ENCODE measurements around the gene DBP.
A peak's percentile ranks its signal among the peaks of the same experiment; 100 is the strongest.
"Not testable (repeated sequence)": the region's sequence is repeated elsewhere in the genome, so short reads cannot be mapped to it uniquely, and the experiment has no call there.

Gene DBP, protein sequence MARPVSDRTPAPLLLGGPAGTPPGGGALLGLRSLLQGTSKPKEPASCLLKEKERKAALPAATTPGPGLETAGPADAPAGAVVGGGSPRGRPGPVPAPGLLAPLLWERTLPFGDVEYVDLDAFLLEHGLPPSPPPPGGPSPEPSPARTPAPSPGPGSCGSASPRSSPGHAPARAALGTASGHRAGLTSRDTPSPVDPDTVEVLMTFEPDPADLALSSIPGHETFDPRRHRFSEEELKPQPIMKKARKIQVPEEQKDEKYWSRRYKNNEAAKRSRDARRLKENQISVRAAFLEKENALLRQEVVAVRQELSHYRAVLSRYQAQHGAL

DNA sequence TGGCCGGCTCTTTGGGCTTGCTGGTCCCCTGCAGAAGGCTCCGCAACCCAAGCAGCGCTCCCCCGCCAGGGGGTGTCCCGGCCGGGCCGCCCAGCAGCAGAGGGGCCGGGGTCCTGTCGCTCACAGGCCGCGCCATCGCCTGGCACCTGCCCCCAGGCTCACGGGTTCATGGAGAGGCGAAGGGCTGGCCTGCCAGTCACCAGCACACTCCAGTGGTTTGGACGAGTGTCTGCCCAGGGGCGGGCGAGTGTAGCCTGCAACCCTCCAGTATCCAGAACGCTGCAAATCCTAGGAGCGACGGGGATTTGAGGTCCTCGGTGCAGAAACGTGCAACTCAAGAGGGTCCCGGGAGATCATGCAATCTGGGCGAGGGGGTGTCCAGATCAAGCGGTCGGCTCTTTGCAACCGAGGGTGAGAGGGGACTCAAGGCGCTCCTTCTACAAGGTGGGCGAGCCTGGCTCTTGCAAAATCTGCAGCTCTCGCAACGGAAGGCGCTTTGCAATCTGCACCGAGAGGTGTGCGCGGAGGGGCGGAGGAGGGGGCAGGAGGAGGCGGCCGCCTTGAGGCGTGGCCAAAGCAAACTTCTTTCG lies at the start of gene DBP:
DBP (minus strand) TSS at position 521 of the 590 bp plus-strand sequence; CDS start at position 136, 385 bp downstream.
- no peak for DNase-seq (ENCODE audit: low read depth)

GRCh38 chr19:48686637-48687036 lies 49.5 kb upstream of the DBP start:
- DNase-seq (ENCODE audit: low read depth), result not testable (repeated sequence)

- no peak for DNase-seq (ENCODE audit: low read depth)
These were observed 48.9 kb upstream of the DBP start for GRCh38 chr19:48686088-48686487.

- DNase-seq (ENCODE audit: low read depth), result no peak
These were observed 48.4 kb upstream of the DBP start for GRCh38 chr19:48685583-48685982.

GRCh38 chr19:48683349-48683748 lies 46.2 kb upstream of the DBP start:
- DNase-seq (ENCODE audit: low read depth), result no peak

DNA sequence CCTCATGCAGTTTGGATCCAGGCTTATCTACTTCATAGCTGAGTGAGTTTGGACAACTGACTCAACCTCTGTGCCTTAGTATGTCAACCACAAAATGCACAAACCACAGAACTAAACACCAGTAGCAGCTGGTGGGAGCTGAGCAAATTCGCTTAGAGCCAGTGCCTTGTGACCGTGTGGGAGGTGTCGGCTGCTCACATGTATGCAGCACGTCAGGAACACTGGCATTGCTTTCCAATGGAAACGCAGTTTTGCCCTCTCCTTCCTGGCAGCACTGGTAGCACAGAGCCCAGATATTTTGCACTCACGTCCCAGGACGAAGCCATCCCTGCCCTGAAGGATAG lies 43.9 kb upstream of the DBP start:
- DNase-seq (ENCODE audit: low read depth), result peak; percentile 80

GRCh38 chr19:48680436-48681126 lies 43.4 kb upstream of the DBP start:
- DNase-seq (ENCODE audit: low read depth), result no peak

DNA sequence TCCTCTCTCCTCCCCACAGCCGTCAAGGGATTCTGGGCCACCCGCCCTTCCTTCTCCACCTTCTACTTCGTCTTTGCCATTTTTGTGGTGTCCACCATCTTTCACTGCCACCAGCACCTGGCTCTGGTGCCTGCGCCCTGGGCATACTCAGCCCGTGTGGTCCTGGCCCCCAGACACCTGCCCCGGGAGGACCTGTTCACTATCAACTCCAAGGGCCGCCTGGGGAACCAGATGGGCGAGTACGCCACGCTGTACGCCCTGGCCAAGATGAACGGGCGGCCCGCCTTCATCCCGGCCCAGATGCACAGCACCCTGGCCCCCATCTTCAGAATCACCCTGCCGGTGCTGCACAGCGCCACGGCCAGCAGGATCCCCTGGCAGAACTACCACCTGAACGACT lies 42.8 kb upstream of the DBP start:
- DNase-seq (ENCODE audit: low read depth), result not testable (repeated sequence)

DNA sequence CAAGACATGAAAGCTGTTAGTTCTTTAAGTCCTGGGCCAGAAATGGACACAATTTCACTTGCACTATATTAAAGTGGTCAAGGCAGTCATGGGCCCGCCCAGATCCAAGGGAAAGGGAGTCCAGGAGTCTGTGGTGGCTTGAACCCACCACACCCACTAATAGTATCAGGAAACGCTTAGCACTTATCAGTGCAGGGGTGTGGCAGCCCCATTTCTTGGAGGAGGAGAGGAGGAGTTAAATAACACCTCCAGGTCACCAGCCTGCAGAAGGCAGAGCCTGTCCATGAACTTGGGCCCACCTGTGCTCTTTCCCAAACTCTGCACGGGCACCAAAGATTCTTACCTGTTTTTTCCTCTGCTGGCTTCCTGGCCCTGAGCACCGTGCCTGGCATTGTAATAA lies 41.0 kb upstream of the DBP start:
- DNase-seq (ENCODE audit: low read depth), result no peak

DNA sequence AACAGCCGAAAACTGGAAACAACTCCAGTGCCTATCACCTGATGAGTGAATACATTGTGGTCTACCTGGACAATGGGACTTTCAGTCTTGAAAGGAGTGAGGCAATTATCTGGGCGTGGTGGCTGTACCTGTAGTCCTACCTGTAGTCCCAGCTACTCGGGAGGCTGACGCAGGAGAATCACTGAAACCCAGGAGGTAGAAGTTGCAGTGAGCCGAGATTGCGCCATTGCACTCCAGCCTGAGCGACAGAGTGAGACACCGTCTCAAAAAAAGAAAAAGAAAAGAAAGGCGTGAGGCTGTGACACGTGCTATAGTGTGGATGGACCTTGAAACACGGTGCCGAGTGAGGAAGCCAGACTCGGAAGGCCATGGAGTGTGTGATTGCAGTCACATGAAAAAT lies 39.7 kb upstream of the DBP start:
- no peak for DNase-seq (ENCODE audit: low read depth)

DNA sequence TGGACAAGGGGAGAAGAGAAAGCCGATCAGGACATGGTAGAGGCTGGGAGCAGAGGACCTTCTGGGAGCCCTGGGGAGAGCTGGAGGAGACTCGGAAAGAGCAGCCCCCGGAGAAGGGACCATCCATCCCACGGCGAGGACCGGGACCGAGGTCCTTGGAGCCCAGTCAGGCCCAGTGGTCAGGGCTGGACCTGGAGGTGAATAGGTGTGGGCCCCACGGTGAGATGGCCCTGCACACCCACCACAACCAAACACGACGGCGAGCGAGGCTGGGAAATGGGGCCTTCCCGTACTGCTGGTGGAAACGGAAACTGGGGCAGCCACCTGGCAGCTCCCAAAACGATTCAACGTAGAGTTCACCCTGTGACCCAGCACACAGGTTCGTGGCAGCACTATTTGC lies 39.3 kb upstream of the DBP start:
- no peak for DNase-seq (ENCODE audit: low read depth)

- DNase-seq (ENCODE audit: low read depth), result peak; percentile 68
These were observed 38.0 kb upstream of the DBP start for GRCh38 chr19:48674921-48675824.

DNA sequence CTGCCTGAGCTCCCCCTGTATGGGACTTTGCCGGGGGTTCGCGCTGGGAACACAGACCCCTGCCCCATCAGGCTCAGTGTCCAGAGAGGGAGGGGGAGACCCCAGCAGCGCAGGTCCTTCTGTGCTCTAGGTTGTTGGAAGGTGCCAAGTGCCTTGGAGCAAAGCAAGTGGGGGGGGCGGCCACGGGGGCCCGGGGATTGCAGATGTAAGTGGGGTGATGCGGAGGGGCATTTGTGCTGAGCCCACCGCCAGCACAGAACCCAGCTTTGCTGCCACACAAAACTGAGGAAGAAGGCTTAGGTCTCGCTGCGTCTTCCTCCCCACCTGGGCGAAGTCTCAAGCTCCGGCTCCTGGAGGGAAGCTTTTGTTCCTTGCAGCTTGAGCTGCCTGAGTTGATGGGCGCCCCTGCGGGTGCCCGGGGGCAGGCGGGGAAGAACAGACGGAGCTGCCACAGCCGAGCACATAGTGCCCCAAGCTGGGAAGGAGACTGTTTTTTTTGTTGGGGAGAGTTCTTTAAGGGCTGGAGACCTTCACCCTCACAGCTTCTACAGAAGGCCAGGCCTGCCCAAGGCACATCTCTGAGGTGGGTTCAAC lies 37.1 kb upstream of the DBP start:
- DNase-seq (ENCODE audit: low read depth), result no peak

- DNase-seq (ENCODE audit: low read depth), result no peak
These were observed 36.4 kb upstream of the DBP start for GRCh38 chr19:48673436-48674100.

- DNase-seq (ENCODE audit: low read depth), result no peak
These were observed 35.8 kb upstream of the DBP start, which contains the start of gene NTN5 for GRCh38 chr19:48672994-48673393. Gene NTN5, minus strand, starts transcription at chr19:48673017. Its CDS starts 2,031 bp downstream, at chr19:48670986.

- no peak for DNase-seq (ENCODE audit: low read depth)
These were observed 34.3 kb upstream of the DBP start for GRCh38 chr19:48671446-48671995.

GRCh38 chr19:48670699-48671445 lies 33.7 kb upstream of the DBP start:
- no peak for DNase-seq (ENCODE audit: low read depth)

DNA sequence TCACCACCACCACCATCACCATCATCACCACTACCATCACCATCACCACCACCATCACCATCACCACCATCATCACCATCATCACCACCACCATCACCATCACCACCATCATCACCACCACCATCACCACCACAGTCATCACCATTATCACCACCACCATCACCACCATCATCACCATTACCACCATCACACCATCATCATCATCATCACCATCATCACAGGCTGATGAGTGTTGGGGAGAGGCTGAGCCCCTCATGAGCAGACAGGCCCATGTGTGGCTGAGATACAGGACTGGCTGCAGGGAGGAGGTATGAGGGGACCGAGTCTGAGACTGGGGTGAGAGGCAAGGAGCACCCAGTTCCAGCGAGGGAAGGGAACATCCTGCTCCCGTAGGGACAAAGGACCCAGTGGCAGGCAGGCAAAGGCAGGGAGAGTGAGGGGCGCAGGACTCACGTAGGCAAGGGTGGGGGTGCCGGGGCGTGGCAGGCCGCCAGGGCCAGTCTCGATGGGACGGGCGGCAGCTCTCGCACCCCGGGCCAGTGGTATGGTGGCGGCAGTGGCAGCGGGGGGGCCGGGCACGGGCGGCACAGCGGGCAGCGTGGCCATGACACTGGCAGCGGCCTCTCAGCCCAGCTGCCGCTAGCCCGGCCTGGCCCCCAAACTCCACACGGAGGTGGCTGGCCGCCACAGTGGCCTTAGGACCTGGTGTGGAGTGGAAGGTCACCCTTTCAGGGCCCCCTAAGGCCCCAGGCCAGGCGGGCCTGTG lies 32.9 kb upstream of the DBP start:
- DNase-seq (ENCODE audit: low read depth), result no peak

DNA sequence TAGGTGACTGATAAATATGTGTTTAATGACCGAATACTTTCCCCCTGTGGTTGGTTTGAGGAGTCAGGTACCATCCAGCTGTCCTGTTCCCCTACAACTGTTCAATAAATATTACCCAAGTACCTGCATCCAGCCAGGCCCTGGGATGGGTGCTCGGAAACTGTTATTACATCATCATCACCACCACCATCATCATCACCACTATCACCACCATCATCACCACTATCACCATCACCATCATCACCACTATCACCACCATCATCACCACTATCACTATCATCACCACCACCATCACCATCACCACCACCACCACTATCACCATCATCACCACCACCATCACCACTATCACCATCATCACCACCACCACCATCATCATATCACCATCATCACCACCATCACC lies 31.6 kb upstream of the DBP start:
- DNase-seq (ENCODE audit: low read depth), result no peak
